ENCODE results near the gene TUBGCP6. TPM values are rescaled to one million over a fixed set of nuclear protein-coding genes. Genes with fewer than 3 reads are reported as not detected.
"Not testable (repeated sequence)": the region's sequence is repeated elsewhere in the genome, so short reads cannot be mapped to it uniquely, and the experiment has no call there.

The TUBGCP6 gene
- total RNA-seq, 1 donor from 2014 or later = 103 TPM

DNA sequence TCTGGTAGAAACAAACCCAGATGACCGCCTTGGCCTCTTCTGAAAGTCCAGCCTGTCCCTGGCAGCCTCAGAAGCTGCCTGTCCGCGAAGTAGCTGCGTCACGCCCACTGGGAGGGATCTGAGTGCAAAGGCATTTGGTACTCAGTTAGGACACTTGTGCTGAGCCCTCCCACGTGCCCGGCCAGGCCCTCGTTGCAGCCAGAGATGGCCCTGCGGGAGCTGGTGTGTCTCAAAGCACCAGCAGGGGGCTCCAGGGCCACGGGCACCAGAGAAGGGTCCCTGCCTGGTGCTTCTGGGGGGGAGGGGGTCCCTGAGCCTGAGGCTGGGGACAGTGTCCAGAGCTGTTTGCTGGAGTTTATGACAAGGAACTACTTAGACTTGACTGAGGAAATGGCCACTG lies 38.2 kb downstream of the TUBGCP6 start:
- ATAC-seq (ENCODE audit: low read depth) (no peak), DNase-seq (no peak)
- CTCF ChIA-PET = interaction anchor here (1.1 to 4.0 kb wide), 5 partner anchors 15 to 277 kb away, joined by 3 to 39 read pairs (median 3); no protein-coding TSS in a partner anchor
- TF ChIP-seq, protein P1, sequence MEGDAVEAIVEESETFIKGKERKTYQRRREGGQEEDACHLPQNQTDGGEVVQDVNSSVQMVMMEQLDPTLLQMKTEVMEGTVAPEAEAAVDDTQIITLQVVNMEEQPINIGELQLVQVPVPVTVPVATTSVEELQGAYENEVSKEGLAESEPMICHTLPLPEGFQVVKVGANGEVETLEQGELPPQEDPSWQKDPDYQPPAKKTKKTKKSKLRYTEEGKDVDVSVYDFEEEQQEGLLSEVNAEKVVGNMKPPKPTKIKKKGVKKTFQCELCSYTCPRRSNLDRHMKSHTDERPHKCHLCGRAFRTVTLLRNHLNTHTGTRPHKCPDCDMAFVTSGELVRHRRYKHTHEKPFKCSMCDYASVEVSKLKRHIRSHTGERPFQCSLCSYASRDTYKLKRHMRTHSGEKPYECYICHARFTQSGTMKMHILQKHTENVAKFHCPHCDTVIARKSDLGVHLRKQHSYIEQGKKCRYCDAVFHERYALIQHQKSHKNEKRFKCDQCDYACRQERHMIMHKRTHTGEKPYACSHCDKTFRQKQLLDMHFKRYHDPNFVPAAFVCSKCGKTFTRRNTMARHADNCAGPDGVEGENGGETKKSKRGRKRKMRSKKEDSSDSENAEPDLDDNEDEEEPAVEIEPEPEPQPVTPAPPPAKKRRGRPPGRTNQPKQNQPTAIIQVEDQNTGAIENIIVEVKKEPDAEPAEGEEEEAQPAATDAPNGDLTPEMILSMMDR (IDR thresholded peaks at IDR 0.05) = no peak
- H3K27me3 Mint-ChIP-seq = no peaks in the 10 kb centered on the region
- no peaks in the 10 kb centered on the region for H3K9me3 Mint-ChIP-seq
- no peak overlapping the region for H3K27ac Mint-ChIP-seq
- intact Hi-C loops (cut with micrococcal nuclease) = loop anchor here (5.0 to 10.0 kb wide), 3 partner anchors 174 to 352 kb away; partner anchors contain the start of genes IL17REL and ZBED4
- no peak overlapping the region for H3K4me3 Mint-ChIP-seq
- POLR2A ChIA-PET = interaction anchor here (3.1 to 5.0 kb wide), 3 partner anchors 11 to 20 kb away, joined by 12 to 55 read pairs (median 20); no protein-coding TSS in a partner anchor
- peaks cover 54% of the 10 kb centered on the region for H3K36me3 Mint-ChIP-seq (ENCODE audit: low read depth)
- H3K4me1 Mint-ChIP-seq = peaks cover 39% of the 10 kb centered on the region

DNA sequence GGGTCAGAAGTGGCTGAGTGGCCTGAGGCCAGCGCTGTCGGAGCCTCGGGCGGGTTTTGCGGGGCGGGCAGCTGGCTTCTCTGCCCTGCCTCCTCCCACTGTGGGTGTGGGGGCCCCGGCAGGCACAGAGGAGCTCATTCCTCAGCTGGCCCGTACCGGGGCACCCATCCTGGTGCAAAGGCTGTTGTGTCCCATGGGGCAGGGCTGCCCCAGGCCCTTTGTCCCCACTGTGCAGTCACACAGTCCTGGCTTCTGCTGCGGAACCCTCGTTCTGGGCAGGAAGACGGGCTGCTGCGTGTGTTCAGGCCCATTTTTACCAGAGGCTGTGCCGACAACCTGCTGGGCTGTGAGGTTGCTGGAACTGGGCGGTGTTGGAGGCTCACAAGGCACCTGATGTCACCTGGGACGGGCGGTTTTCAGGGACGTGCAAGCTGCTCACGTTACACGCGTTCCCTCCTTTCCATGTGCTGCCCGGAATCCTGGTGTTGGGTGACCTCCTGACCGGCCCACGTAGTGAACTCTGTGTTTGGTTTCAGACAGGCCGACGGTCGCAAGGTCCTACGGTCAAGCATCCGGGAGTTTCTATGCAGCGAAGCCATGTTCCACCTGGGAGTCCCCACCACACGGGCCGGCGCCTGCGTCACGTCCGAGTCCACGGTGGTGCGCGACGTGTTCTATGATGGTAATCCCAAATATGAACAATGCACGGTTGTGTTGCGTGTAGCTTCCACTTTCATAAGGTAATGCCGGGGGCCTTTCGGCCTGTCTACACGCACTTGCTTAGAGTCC lies 38.8 kb downstream of the TUBGCP6 start:
- Mint-ChIP-seq H3K36me3 (ENCODE audit: low read depth) (peaks cover 50% of the 10 kb centered on the region), H3K4me3 (no peak overlapping the region), H3K9me3 (no peaks in the 10 kb centered on the region), H3K27ac (no peak overlapping the region), H3K4me1 (peaks cover 39% of the 10 kb centered on the region), H3K27me3 (no peaks in the 10 kb centered on the region)
- intact Hi-C loops (cut with micrococcal nuclease) = loop anchor here (5.0 to 10.0 kb wide), 3 partner anchors 174 to 351 kb away; partner anchors contain the start of genes IL17REL and ZBED4
- ATAC-seq (ENCODE audit: low read depth) = no peak
- no peak for DNase-seq
- ChIA-PET POLR2A (interaction anchor here (3.1 to 5.0 kb wide), 3 partner anchors 10 to 19 kb away, joined by 12 to 55 read pairs (median 20); no protein-coding TSS in a partner anchor), CTCF (interaction anchor here (1.1 to 4.0 kb wide), 5 partner anchors 14 to 276 kb away, joined by 3 to 39 read pairs (median 3); no protein-coding TSS in a partner anchor)
- TF ChIP-seq, protein P1 (IDR thresholded peaks at IDR 0.05) = no peak

- POLR2A ChIA-PET = interaction anchor here (5.0 kb wide), 1 partner anchor 14 kb away, joined by 55 read pairs; no protein-coding TSS in a partner anchor
- peaks cover 43% of the 10 kb centered on the region for H3K36me3 Mint-ChIP-seq (ENCODE audit: low read depth)
- intact Hi-C loops (cut with micrococcal nuclease) = loop anchor here (5.0 to 10.0 kb wide), 3 partner anchors 173 to 350 kb away; partner anchors contain the start of genes IL17REL and ZBED4
- DNase-seq; H3K4me3 Mint-ChIP-seq; H3K27me3 Mint-ChIP-seq; CTCF ChIA-PET; ATAC-seq (ENCODE audit: low read depth); H3K27ac Mint-ChIP-seq; H3K9me3 Mint-ChIP-seq: not testable (repeated sequence)
- H3K4me1 Mint-ChIP-seq = peaks cover 39% of the 10 kb centered on the region
These were observed 39.8 kb downstream of the TUBGCP6 start for GRCh38 chr22:50204998-50205397.

GRCh38 chr22:50204571-50204970 lies 40.3 kb downstream of the TUBGCP6 start:
- Mint-ChIP-seq H3K27ac (no peak overlapping the region), H3K27me3 (no peaks in the 10 kb centered on the region), H3K9me3 (no peaks in the 10 kb centered on the region), H3K4me3 (no peak overlapping the region), H3K36me3 (ENCODE audit: low read depth) (peaks cover 39% of the 10 kb centered on the region), H3K4me1 (peaks cover 40% of the 10 kb centered on the region)
- ATAC-seq (ENCODE audit: low read depth) (no peak), DNase-seq (no peak)
- ChIA-PET CTCF (no interaction called here), POLR2A (interaction anchor here (5.0 kb wide), 1 partner anchor 13 kb away, joined by 55 read pairs; no protein-coding TSS in a partner anchor)
- intact Hi-C loops (cut with micrococcal nuclease) = loop anchor here (10.0 kb wide), 2 partner anchors 190 to 350 kb away; partner anchors contain the start of genes IL17REL and ZBED4
- TF ChIP-seq, protein P1 (IDR thresholded peaks at IDR 0.05) = no peak

- Mint-ChIP-seq H3K4me1 (peaks cover 42% of the 10 kb centered on the region), H3K27me3 (no peaks in the 10 kb centered on the region), H3K27ac (no peak overlapping the region), H3K36me3 (ENCODE audit: low read depth) (peaks cover 39% of the 10 kb centered on the region), H3K4me3 (no peak overlapping the region), H3K9me3 (no peaks in the 10 kb centered on the region)
- ATAC-seq (ENCODE audit: low read depth) (no peak), DNase-seq (no peak)
- TF ChIP-seq, protein P1 (IDR thresholded peaks at IDR 0.05) = no peak
- ChIA-PET CTCF (no interaction called here), POLR2A (interaction anchor here (0.9 to 4.9 kb wide), 2 partner anchors 12 to 32 kb away, joined by 3 to 72 read pairs; partner anchors contain the start of gene PANX2)
- intact Hi-C loops (cut with micrococcal nuclease) = loop anchor here (10.0 kb wide), 2 partner anchors 188 to 348 kb away; partner anchors contain the start of genes IL17REL and ZBED4
These were observed 41.5 kb downstream of the TUBGCP6 start for GRCh38 chr22:50203288-50203687.

Measured in activated B cell treated with CpG ODN at 0.5 μM for 24 hours (primary cell).